CD4-positive, alpha-beta T cell treated with Interleukin-15 for 4 hours (primary cell): ENCODE data around the gene COX17.

Experiments
- DNase-seq: peaks from one replicate; pipeline ENCODE4 v3.0.0-alpha.2; 2020; ENCODE audit warnings: low spot score

Gene COX17

DNA sequence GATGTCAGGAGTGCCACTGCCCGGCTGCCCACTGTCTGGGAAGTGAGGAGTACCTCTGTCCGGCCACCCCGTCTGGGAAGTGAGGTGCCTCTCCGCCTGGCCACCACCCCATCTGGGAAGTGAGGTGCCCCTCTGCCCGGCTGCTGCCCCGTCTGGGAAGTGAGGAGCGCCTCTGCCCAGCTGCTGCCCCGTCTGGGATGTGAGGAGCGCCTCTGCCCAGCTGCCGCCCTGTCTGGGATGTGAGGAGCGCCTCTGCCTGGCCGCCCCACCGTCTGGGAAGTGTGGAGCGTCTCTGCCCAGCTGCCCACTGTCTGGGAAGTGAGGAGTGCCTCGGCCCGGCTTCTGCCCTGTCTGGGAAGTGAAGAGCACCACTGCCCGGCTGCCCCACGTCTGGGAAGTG lies 3.3 kb downstream of the COX17 start:
- no peak for DNase-seq

DNA sequence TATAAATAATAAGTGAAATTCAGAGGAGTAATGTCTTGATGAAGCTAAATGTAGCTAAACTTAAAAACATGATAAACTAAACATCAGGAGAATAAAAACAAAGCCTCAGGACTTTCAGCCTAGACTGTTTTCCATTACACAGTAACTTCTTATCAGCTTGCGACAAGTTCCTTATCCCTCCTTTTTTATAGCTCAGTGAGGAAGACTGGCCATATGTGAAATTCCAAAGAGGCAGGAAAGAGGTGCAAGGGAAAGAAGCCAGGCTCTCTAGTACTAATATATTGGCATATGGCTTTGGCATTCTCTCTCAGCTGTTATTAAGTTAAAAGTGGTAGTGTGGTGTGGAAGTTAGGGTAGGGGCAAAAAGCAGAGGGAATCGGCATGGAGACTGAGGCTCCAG lies 4.4 kb downstream of the COX17 start:
- no peak for DNase-seq

DNA sequence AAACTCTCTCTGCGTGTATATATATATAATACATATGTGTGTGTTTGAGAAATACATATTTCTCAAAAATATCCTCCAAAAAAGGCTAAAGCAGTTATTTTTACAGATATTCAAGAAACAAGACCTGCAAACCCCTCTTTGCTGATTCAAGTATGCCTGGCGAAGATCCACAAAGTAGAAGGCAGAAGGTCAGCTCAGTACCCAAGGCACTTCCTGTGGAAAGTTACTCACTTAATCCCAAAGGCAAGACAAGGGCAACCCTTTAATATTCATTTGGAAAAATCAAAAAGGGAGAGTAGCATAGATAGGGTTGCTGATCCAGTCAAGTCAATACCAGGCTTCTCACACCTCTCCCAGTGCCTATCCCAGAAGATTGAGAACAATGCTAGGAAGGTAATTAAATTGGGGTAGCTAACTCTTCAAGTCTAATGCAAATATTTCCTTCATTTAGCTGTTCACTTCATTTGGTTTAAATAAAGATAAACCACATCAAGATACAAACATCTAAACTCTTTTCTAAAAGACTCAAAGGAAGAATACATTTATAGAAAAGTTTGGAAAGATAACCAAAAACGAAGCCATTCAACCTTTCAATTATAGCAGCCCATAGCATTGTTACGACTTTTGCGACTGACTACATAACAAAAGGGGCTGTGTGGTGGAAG lies 7.2 kb downstream of the COX17 start:
- no peak for DNase-seq

DNA sequence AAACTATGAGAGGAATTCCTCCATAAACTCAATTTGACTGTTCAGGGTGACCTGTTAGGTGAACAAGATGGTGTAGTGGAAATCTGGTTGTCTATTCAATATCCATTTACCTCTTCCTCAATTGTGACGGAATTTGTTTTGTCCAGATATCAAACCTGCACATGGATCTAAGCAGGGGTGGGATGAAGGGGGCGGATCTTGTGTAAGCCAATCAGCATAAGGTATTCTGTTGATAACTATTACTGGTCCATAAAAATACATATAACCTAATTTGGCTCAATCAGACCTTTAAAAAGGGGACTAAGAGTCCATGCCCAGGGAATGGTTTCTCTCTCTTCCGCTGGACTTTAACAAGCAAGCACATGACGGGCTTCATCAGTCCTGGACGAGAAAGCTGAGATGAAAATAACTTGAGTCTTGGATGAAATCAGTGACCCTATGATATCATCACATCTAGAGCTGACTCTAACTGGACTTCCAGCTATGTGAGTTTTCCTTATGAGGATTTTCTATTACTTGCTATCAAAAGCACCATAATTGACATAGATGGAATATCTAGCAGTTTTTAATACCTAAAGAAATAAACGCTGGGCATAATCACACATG lies 11.1 kb downstream of the COX17 start:
- DNase-seq: no peak

DNA sequence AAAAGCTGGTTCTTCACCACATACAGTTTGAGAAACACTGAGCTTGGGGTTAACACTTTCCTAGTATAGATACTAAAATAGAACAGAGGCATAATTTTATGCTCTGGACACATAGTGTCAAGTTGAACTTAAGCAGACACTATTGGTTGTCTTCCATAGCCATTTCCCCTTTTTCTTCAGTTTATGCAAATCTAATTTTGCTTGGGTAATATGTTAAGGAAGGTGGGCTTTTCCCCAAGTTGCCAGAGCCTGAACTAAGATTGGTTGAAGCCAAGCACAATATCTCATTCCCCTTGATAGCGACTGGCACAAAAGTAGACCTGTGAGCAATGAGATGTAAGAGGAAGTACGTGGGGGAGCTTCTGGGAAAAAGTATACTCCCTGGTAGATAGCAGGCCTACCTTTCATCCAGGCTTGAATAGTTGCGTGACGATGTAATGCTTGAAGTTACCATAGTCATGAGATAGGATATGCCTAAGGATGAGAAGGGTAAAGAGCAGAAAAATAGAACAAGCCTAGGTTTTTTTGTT lies 12.3 kb downstream of the COX17 start:
- no peak for DNase-seq

DNA sequence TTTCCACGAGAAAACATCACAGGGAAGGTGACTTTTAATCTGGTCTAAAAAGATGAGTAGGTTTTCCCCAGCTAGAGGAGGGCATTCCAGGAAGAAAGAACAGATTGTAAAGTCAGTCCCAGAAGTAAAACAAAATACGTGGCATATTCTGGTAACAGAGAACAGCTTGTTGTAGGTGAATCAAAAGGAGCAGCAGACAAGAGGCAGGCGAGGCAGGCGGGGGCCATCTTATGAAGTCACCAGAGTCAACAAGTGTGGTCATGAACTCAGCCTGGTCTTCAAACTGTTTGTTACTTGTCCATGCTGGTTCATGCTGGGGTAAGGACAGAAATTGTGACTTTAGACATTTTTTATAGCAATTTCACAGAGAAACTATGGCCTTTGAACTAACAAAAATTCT lies 12.8 kb downstream of the COX17 start:
- DNase-seq: no peak

DNA sequence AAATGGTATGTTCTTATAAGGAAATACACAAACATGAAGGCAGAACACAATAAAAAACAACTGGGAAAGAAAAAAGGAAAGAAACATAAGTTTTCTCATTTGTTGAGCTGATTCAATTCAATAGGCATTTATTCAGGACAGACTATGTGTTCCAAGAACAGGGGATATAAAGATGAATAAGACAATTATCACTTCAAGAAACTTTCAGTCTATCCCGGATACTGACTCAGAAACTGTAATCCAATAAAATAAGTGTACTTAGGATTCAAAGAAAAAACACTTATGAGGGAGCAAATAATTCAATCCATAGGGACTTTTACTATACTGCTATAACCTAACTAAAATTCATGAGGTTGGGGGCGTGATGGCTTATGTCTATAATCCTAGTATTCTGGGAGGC lies 13.3 kb downstream of the COX17 start:
- no peak for DNase-seq

DNA sequence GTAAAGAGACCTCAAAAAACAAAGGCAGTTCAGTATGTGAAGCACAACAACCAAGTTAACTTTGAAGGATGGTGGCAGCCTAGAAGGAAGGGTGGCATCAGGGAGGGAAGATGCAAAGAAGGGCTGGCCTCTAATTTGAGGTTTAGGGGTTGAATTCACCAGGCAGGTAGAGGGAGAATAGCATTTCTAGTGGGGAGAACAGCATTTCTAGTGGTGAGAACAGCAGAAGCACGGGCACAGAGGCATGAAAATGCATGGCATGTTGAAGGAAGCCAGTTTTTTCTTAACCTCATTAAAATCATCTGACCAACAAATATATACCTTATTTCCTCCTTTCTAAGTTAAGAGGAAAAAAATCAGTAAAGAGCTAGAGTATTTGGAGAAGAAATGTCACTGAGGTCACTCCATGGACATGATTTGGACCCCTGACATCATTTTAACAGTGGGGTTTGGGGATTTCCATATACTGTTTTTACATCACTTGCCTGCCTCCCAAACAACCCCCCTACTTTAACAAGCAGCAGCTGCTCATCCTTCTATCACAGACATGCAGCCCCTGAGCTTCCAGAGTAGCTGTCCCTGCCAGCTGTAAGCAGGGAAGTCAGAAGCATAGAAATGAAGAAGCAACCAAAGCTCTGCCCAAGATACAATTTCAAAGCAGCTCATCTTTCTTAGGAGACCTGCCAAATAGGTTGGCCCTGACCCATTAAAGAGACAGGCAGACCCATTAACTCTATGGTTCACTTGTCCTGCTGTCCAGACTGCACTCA lies 14.4 kb downstream of the COX17 start:
- DNase-seq: no peak

DNA sequence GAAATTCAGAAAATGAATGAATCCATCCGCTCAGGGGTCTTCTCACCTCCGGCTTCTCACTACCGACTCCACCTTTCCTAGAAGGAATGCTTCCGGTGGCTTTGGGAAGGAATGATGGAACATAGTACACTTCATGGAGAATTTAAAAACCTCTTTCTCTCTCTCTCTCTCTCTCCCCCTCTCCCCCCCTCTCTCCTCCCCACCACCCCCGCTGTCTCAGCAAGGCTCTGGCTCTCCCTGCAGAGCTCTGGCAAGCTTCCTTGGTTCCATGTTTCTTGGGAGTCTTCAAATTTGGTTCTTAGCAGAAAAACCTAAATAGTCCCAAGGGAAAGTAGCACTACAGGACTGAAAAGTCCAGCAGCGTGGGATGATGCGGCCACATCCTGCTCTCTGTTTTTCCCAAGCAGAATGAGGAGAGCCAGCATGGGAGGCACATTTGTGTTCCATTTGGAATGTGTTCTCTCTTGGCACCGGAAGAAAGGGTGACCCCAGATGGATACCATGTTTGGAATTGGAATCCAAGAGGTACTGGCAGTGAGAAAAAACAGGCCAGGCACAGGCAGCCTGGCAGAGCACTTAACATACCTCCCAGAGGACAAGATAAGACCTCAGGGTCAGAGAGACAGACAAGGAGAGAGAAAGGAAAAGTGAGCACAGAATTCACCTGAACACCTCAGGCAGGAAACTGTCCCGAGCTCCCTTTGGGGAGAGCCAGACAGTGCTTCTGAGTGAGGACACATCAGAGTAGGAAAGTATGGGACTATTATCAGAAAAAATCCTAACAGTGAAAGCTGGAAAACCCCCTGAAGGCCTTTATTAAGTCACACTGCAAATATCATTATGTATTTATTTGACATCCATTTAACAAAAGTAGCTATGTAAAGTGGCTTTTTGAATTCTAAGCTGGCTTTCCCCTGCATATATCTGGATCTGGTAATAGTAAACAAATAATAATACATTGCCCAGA lies 16.4 kb downstream of the COX17 start, which contains the start of gene POPDC2:
Gene POPDC2, minus strand, starts transcription at position 116 of the 967 bp plus-strand sequence. CDS start 166 bp downstream, outside the sequence.
- DNase-seq: no peak

DNA sequence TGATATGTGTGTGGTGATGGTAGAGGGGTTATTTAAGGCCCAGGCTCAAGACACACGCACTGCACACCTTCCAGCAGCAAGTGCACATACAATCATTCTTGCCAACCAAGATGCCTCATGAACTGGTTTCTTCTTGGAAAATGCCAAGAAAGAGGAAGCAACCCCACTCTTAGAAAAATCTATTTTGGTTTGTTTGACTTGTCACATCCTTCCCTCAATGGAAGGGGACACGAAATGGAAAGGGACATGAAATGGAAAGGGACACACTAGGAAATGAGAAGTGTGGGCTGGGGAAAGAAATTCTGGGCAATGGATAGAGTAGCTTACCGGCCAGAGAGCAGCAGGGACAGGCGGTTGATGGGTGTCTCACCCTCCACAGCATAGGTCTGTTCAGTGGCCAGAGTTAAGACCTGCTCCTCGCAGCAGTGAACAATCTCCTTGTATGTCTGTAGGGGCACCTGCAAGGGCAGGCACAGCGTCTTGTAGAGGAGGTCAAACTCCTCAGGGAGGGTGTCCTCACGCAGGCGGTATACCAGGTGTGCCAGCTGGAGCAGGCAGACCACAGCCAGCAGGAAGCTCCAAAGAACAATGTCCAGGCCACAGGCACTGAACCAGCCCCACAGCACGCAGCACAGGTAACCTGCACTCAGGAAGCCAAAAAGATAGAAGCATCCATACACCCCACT lies 17.5 kb downstream of the COX17 start:
- no peak for DNase-seq

DNA sequence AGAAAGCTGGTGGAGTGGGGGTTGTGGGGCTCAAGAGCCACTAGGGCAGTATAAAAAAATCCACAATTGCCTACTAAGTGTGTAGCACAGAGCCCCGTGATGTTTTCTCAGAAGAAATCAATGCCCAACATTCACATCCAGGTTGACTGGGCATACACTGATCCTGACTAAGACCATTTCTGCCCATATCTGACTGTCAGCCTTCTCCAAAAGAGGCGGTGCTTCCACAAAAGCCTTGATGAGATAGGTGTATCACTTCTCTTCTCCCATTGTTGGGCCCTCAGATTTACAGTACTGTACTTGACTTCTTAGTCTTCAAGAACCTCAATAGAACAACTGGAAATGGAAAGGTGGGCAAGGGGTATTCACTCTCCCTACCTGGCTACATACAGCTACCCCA lies 18.2 kb downstream of the COX17 start:
- DNase-seq: no peak

DNA sequence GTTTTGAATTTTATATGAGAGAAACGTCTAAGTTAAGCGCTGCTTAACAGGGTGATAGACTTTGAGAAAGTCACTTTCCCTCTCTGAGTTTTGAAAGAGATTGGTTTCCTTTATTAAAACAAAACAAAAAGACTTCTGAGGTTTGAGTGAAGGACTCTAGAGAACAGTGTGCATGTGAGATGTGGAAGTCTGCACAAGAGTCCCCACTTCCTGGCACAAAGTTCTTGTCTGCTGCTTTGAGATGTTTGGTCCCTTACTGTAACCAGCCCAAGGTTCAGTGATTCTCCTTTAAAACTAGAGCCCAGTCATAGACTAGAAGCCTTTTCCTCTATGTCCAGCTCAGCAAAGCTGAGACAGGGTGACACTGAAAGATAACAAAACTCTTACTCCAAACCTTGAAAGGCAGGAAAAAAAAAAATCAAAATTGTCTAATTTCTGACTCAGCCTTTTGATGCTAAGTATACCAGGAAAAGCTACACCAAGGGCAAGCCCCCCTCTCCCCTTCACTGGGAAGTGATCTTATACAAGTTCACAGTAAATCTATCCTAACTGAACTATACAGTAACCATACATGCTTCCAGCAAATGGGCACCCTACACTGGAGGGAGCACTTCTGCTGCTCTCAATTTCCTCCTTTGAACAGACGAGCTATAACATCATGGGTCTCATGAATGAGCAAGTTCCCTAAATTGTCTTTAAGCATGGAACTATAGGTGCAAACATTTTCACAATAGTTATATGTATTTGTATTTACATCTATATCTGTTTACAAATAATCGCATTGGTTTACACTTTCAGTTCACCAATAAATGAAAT lies 19.1 kb downstream of the COX17 start:
- DNase-seq: no peak

DNA sequence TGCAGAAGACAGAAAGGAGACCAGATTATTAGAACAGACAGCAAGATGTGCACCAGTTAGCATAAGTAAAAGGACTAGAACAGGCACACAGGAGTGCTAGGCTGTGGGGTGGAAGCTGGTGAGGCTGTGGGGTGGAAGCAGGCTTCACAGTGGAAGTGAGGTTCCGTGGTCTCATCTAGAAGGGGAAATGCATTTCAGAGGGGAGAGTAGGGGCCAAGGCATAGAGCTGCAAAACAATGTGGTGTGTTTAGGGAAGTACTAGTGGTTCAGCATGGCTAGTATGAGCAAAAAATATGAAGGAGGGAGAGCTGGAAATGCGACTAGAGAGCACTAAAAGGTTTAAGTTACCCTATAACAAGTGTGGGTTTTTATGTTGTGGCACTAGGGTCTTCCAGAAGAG lies 23.3 kb downstream of the COX17 start:
- no peak for DNase-seq

DNA sequence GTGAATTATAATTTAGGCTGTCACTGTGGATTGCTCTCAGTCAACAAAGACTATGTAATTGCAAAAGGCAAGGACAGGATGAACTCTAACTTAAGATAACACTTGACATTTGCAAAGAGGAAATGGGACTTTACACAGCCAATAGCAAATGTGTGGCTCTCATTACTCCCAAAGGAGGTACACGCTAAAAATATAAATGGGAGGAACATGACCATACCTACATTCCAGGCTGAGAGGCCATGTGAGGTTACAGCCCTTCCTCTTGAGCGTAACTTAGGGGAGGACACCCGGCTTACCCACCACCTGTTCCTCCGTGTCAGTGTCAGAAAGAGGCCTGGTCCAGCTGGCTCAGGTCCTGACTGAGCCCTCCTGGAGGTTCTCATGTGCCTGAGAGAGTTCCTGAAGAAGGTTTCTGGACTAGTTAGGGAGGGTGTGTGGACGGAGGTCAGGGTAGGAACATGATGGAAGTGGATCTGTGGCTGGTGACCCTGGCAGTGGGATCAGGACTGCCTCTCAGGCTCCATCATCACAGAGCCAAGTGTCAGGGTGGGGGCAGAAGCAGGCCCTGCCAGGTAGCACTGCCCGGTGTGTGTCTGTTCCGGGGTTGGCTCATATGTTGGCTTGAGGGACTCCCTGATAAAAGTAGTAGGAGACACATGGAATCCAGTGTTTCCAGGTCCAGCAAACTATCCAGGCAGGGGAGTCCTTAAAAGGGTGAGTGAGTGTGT lies 24.7 kb downstream of the COX17 start:
- DNase-seq: no peak

DNA sequence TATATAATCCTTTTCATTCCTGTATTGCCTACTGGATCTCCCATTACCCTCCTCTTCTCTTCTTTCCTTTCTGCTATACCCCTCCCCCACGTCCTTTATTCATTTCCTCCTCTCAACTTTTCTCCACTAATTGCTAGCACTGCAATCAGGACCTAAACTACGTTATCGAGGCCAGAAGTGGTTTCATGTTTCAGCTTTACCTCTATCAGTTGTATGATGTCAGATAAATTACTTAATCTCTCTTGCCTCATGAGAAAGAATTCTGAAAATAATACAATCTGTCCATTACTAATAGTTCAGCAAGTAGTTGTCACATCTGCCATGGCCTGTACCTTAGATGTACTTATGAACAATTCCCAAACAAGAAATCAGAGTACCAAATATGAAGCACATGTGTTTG lies 27.4 kb downstream of the COX17 start:
- DNase-seq: no peak

DNA sequence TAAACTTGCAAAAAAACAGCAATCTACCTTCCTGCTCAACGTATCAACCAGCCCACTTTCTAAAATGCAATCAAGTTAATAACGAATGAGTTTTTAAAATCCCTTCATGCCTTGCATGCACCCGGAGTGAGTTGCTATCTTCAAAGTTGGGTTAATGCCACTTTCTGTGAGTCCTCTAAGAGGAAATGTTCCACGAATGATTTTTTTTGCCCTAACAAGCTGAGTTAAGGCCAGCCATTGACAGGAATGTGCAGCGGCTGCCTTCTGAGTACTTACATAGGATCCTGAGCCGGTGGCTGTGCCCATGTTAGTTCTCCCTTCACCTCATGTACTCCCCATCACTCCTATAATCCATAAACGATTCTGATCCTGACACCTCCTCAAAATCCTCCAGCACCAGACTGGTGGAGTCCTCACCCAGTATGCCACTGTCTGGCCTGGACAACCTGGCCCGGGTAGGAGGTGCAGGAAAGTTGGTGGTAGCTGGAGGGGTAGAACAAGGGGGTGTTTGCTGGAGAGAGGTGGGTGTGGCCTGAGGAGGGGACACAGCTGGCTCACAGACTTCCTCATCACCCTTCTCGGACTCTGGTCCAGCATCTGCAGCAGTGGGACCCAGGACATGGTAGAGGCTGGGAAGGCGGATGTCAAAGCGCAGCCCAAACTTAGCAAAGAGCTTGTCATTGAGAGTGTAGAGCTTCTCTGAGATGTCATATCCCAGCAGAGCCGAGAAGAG lies 29.2 kb downstream of the COX17 start:
- no peak for DNase-seq

DNA sequence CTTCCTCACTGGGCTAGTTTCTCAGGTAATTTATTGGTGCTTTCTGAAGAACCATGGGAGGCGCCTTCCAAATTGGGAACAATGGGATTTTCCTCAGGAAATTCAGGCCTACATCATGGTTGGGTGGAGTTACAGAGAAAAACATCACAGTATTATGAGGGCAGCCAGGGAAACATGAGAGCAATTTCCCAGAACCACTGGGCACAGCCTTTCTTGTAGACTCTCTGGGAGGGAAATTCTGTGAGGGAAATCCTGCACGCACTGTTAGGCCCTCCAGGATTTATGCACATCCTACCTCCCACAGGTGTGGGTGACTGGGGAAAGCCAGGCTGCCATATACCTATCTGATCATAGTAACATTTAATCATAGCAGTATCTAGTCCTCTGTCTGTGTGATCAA lies 30.0 kb downstream of the COX17 start:
- no peak for DNase-seq

DNA sequence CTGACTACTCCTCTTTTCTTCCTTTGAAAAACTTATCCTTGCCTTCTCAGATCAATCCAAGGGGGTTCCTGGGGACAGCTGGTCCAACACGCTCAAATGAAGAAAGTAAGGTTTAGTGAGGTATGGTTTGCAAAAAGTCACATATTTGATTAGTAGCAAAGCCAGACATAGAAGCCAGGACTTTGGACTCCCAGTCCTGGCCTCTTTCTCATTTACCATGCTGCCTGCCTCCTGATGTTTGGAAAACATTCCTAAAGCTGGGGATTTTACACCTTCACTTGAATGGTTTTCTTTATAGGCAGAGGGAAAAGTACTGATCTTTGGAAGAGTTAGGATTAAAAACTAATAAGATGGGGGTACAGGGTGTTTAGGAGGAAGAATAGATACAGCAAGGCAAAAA lies 31.4 kb downstream of the COX17 start:
- no peak for DNase-seq

DNA sequence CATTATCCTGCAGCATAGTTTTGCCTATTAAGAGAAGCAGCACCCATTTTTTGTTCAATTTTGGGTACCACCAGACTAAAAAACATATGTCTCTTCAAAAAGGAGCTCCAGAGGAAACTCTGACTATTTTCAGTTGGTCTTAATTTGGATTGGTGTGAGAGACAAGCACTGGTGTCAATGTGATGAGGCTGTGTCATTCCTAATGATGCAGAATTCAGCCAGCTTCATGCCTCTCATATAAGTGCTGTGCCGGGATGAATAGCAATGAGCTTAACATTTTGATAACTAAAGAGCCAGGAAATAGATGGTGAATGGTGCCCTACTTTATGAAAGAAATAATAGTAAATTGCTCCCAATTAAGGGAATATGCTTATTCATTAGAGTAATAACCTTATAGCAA lies 32.7 kb downstream of the COX17 start:
- no peak for DNase-seq
